GM19468 (cell line): ENCODE measurements around the gene DAZ2.
"Not testable (repeated sequence)": the region's sequence is repeated elsewhere in the genome, so short reads cannot be mapped to it uniquely, and the experiment has no call there.

Source experiments
- ATAC-seq: cut with Tn5 transposase; IDR thresholded peaks from one replicate; pipeline ENCODE4 v1.9.1; 2021; ENCODE audit warnings: mild to moderate bottlenecking, moderate library complexity, moderate number of reproducible peaks; ENCODE audit not compliant: unreplicated experiment; ENCODE audit errors: extremely low read depth

Gene DAZ2, protein sequence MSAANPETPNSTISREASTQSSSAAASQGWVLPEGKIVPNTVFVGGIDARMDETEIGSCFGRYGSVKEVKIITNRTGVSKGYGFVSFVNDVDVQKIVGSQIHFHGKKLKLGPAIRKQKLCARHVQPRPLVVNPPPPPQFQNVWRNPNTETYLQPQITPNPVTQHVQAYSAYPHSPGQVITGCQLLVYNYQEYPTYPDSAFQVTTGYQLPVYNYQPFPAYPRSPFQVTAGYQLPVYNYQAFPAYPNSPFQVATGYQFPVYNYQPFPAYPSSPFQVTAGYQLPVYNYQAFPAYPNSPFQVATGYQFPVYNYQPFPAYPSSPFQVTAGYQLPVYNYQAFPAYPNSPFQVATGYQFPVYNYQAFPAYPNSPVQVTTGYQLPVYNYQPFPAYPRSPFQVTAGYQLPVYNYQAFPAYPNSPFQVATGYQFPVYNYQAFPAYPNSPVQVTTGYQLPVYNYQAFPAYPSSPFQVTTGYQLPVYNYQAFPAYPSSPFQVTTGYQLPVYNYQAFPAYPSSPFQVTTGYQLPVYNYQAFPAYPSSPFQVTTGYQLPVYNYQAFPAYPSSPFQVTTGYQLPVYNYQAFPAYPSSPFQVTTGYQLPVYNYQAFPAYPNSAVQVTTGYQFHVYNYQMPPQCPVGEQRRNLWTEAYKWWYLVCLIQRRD

DNA sequence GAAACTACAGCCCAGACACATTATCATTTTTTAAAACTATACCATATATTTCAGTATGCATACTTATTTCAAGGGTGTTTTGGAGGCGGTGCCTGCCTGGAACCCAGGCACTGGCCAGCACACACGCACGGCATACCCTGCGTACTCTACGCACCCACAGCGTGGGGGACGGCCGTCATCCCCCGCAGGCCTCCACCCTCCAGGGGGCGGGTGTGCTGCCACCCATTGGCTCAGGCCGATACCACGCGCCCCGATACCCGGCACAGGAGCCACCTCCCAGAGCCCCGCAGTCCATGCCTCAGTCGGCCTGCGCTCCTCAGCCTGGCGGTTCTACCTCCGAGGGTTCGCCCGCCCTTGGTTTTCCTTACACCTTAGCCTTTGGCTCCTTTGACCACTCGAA is at the start of gene DAZ2:
DAZ2 (plus strand) TSS at position 301 of the 400 bp plus-strand sequence. CDS start 208 bp downstream, outside the sequence.
- not testable (repeated sequence) for ATAC-seq

DNA sequence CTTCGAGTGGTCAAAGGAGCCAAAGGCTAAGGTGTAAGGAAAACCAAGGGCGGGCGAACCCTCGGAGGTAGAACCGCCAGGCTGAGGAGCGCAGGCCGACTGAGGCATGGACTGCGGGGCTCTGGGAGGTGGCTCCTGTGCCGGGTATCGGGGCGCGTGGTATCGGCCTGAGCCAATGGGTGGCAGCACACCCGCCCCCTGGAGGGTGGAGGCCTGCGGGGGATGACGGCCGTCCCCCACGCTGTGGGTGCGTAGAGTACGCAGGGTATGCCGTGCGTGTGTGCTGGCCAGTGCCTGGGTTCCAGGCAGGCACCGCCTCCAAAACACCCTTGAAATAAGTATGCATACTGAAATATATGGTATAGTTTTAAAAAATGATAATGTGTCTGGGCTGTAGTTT is 20.4 kb upstream of the DAZ2 start, which contains the start of gene DAZ1:
DAZ1 (minus strand) TSS at position 101 of the 400 bp plus-strand sequence. CDS start 208 bp downstream, outside the sequence.
- not testable (repeated sequence) for ATAC-seq

DNA sequence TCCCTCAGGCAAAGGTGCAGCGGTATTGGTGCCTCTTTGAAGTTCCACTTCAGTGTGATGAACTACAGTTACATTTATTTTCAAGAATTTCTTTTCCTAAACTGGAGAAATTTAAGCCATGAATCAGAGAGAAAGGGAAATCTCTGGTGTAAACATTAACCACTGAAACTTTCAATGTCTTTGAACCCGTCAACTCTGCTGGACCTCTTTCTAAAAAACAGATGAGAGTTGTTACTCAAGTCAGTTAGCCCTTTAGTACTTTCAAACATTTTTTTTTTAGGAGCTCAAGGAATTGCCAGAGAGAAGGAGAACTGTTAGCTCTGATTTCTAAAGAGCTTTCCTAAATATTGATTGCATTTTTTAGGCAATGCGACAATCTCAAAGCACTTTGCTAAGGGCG is 11.9 kb upstream of the DAZ2 start:
- not testable (repeated sequence) for ATAC-seq

DNA sequence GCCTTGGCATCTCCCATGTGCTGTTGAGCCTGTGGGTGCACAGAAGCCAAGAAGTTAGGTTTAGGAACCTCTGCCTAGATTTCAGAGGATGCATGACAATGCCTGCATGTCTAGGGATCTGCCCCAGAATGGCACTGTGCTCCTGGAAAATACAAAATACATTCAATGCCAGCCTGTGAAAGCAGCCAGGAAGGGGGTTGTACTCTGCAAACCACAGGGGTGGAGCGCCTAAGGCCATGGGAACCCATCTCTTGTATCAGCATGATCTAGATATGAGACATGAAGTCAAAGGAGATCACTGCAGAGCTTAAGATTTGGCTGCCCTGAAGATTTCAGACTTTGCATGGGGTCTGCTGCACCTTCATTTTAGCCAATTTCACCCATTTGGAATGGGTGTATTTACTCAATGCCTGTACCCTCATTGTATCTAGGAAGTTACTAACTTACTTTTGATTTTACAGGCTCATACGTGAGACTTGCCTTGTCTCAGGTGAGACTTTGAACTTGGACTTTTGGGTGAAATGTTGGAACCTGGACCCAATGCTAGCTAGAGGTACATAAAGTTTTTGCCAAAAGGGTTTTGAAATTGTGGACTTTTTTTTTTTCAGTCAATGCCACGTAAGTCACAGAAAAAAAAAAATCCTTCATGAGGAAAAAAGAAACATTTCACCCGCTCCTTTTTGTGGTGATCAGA is 9.4 kb upstream of the DAZ2 start:
- not testable (repeated sequence) for ATAC-seq

DNA sequence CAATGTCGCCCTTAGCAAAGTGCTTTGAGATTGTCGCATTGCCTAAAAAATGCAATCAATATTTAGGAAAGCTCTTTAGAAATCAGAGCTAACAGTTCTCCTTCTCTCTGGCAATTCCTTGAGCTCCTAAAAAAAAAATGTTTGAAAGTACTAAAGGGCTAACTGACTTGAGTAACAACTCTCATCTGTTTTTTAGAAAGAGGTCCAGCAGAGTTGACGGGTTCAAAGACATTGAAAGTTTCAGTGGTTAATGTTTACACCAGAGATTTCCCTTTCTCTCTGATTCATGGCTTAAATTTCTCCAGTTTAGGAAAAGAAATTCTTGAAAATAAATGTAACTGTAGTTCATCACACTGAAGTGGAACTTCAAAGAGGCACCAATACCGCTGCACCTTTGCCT is 8.7 kb upstream of the DAZ2 start:
- ATAC-seq: not testable (repeated sequence)
